Muscle of arm (tissue), 14 donors: ENCODE data around the gene AMBRA1. TPM values are rescaled to one million over a fixed set of nuclear protein-coding genes. Genes with fewer than 3 reads are reported as not detected.

Experiments used
- DNase-seq: peaks from one replicate; pipeline ENCODE4 v3.0.0-alpha.2; 2013
- long read RNA-seq, 11 donors: transcript quantifications; one replicate each; lab custom pipeline, GENCODE V29; 2026
- polyA plus RNA-seq, 12 donors: library from polyadenylated mRNA; unstranded; fragments of 120-200 nt; gene quantifications; one replicate each; pipeline ENCODE4 v1.2.1, GENCODE V29; 2013; ENCODE audit not compliant: insufficient read length in 12 of 12

Gene AMBRA1
- polyA plus RNA-seq = 10 to 100 TPM in 11 of 12 donors, not detected in 1; 10.8 to 20.0 (median 11.9) TPM
- long read RNA-seq, donor 1, partial matches to known transcripts = 0 of 1 reads
- long read RNA-seq, donor 1, other reads (novel, unspliced or antisense) = 0 of 1 reads
- long read RNA-seq, donor 2, full-length matches to known transcripts = 2 of 2 reads
- long read RNA-seq, donor 2, partial matches to known transcripts = 0 of 2 reads
- long read RNA-seq, donor 2, other reads (novel, unspliced or antisense) = 0 of 2 reads
- long read RNA-seq, donor 3 = 0 reads
- long read RNA-seq, donor 4 = 0 reads
- long read RNA-seq, donor 5 = 0 reads
- long read RNA-seq, donor 6, full-length matches to known transcripts = 1 of 1 reads
- long read RNA-seq, donor 6, partial matches to known transcripts = 0 of 1 reads
- long read RNA-seq, donor 6, other reads (novel, unspliced or antisense) = 0 of 1 reads
- long read RNA-seq, donor 7, partial matches to known transcripts = 0 of 1 reads
- long read RNA-seq, donor 7, other reads (novel, unspliced or antisense) = 0 of 1 reads
- long read RNA-seq, donor 8, partial matches to known transcripts = 0 of 1 reads
- long read RNA-seq, donor 8, other reads (novel, unspliced or antisense) = 0 of 1 reads
- long read RNA-seq, donor 9, partial matches to known transcripts = 0 of 1 reads
- long read RNA-seq, donor 9, other reads (novel, unspliced or antisense) = 0 of 1 reads
- long read RNA-seq, donor 10, full-length matches to known transcripts = 1 of 1 reads
- long read RNA-seq, donor 10, partial matches to known transcripts = 0 of 1 reads
- long read RNA-seq, donor 10, other reads (novel, unspliced or antisense) = 0 of 1 reads
- long read RNA-seq, donor 11, partial matches to known transcripts = 0 of 1 reads
- long read RNA-seq, donor 11, other reads (novel, unspliced or antisense) = 0 of 1 reads

- peak; percentile 91 for DNase-seq
Measured at GRCh38 chr11:46593550-46594373, at the start of gene AMBRA1. Gene AMBRA1, minus strand, starts transcription at chr11:46594023. Its CDS starts 45,643 bp downstream, at chr11:46548380.

GRCh38 chr11:46643531-46643930 lies 49.7 kb upstream of the AMBRA1 start:
- DNase-seq = no peak

DNA sequence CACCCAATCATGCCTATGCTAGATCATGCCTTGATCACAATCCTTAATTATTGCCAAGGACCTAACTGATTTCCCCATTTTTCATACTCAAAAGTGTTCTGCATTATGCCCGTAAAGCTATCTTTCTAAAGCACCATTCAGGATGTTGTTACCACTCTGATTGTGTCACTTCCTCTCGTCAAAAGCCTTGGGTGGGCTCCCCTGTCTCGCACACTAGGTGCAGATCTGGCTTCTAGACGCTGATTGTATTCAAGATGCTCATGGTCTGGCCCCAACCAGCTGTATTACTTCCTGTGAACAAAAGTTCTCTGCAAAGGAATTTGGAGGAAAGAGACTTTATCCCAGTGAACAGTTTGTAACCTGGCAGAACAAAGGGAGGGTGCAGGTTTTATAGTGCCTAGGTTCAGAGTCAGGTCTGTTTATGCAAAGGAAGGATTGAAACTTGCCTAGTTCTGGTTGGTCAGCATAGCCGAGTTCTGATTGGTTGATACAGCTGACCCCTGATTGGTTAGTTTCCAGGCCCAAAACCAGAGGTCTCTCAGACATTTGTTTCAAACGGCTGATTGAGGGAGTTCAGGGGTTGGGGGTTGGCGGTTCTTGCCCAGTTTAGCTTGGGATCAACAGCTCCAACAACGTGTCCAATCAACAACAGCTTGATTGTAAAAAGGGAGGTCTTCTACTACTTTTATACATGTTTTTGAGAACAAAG lies 49.0 kb upstream of the AMBRA1 start:
- no peak for DNase-seq

GRCh38 chr11:46641639-46642038 lies 47.8 kb upstream of the AMBRA1 start:
- no peak for DNase-seq

- DNase-seq = no peak
Measured at GRCh38 chr11:46640036-46640788, 46.4 kb upstream of the AMBRA1 start.

DNA sequence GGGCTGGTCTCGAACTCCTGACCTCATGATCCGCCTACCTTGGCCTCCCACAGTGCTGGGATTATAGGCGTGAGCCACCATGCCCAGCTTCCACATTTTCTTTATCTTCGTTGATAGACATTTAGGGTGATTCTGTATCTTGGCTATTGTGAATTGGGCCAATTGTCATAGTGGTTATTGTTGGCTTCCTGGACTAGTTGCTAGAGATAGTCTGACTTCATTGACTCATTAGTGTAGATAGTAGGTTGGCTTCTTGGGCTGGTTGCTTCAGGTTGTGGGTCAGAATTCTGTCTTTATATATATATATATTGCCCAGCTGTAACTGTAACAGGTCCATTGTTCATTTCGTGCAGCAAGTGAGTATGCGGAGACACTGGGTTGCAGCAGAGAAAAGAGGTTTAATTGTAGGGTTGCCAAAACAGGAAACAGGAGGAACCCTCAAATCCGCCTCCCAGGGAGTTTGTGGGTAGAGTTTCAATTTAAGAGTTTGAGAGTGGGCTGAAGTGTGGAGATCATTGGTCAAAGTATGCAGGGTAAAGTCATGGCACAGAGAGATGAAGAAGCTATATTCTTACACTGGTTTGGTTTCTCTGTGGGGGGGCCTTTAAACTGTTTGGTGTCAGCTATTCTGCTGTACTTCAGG lies 45.5 kb upstream of the AMBRA1 start:
- DNase-seq = no peak

DNA sequence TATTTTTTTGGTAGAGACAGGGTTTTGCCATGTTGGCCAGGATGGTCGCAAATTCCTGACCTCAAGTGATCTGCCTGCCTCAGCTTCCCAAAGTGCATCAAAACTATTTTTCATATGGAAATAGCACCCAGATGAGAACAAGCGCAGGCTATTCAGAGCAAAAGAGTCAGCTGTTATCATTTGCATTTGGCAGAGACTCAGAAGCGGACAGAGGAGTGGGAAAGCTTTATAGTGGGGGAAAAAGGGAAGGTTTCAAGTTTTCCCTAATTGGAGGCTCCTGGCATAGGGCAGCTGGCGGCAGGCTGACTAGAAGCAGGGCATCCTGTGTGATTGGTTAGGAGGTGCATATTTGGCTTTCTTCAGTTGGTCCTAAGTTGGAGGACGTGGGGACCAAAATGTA lies 43.7 kb upstream of the AMBRA1 start:
- DNase-seq = no peak

DNA sequence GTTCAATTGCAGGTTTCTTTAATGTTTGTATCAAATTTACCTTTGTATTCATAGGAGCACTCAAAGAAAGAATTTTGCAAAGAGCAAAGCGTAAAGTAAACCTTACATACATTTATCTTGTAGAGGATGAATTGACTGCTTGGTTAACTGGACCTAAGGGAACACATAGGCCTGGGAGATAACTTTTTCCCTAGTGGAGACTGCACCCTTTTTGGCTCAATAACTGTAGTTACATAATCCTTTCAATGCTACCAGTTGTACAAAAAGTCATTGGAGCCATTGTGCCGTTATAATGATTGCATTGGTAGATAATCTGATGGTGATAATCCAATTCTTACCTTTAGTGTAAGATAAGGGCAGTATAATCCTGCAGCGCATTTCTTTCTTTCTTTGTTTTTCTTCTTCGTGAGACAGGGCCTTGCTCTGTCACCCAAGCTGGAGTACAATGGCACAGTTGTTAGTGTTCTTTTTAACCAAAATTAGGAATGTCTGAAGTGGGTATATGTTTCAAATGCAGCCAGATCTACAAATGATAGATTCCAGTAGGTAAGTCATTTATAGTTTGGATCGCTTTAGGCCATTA lies 41.8 kb upstream of the AMBRA1 start:
- DNase-seq = no peak

DNA sequence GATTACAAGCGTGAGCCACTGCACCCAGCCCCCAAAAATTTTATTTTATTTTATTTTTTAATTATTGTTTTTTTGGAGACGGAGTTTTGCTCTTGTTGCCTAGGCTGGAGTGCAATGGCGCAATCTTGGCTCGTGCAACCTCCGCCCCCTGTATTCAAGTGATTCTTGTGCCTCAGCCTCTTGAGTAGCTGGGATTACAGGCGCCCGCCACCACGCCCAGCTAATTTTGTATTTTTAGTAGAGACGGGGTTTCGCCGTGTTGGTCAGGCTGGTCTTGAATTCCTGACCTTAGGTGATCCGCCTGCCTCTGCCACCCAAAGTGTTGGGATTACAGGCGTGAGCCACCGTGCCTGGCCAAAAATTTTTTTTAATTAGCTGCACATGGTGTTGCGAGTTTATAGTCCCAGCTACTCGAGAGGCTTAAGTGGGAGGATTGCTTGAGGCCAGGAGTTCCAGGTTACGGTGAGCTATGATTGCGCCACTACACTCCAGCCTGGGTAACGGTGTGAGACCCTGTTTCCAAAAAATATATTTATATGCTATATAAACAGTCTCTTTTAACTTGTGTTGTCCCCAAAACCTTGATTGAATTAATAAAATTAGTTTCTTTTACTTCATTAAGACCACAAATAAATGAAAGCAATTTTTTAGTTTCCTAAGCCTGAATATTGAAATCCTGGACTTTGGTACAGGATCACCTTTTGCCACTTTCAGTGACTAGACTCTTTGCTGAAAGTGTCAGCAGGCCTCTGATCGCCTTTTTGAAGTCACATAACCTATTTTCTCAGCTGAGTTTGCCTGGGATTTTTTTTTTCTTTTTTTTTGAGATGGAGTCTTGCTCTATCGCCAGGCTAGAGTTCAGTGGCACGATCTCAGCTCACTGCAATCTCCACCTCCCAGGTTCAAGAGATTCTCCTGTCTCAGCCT lies 39.7 kb upstream of the AMBRA1 start:
- DNase-seq = no peak

GRCh38 chr11:46632502-46632901 lies 38.7 kb upstream of the AMBRA1 start:
- DNase-seq = no peak

DNA sequence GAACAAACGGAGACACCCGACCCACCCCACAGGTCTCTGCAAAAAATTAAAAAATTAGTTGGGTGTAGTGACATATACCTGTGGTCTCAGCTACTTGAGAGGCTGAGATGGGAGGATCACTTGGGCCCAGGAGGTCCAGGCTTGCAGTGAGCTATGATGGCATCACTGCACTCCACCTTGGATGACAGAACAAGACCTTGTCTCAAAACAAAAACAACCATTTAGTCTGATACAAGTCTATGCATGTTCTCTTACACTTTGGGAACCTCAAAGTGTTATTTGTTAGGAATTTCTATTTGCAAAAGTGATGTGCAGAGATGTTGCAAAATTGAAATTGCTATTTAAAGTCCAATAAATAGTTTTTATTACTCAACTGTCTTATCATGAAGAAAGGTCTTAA lies 37.9 kb upstream of the AMBRA1 start:
- DNase-seq = no peak

DNA sequence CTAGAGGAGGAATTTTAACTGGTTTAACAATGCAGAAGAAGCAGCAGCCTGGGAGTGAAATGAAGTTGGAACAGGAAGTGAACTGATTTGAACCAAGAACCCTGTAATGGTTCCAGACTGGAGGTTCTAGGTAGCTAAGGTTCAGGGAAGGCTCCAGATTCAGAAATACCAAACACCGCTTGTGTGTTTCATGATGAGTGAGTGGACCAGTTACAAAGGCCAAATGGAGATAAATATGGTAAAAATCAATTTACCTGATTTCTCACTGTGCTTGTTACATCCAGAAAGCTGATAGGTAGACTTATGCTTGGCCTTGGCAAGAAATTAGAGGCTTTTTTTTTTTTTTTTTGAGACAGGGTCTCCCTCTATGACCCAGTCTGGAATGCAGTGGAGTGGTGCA lies 36.4 kb upstream of the AMBRA1 start:
- DNase-seq = no peak

- no peak for DNase-seq
Measured at GRCh38 chr11:46628961-46629360, 35.1 kb upstream of the AMBRA1 start.

DNA sequence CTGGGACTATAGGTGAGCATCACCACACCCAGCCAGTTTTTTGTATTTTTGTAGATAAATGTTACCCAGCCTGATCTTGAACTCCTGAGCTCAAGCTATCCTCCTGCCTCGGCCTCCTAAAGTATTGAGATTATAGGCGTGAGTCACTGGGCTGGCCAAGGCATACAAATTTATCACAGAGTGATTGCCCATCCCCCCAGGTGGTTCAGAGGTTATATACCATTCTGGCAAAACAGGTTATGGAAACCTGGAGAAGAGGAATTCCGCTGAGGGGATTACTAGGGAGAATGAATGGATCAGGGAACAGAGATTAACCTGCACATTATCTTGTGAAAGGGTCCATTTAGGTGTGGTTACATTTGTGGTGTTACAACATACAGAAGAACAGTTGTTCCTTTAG lies 31.6 kb upstream of the AMBRA1 start:
- no peak for DNase-seq

GRCh38 chr11:46618837-46619236 lies 25.0 kb upstream of the AMBRA1 start:
- no peak for DNase-seq

DNA sequence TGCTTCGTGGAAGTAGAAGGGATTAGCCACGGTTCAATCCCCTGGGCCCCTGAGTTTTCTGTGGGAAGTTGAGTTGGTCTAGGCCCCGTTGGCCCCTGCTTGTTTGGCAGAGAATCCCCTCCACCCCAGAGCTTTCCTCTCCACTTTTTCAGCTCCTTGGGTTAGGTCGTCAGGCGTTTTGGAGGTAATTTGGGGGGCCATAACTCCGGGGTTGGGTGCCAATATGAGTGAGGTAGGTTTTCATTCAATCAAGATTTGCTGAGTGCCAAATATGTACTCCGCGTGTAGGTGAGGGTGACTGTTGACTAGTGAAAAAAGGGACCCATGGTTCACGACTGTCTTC lies 24.1 kb upstream of the AMBRA1 start:
- no peak for DNase-seq

DNA sequence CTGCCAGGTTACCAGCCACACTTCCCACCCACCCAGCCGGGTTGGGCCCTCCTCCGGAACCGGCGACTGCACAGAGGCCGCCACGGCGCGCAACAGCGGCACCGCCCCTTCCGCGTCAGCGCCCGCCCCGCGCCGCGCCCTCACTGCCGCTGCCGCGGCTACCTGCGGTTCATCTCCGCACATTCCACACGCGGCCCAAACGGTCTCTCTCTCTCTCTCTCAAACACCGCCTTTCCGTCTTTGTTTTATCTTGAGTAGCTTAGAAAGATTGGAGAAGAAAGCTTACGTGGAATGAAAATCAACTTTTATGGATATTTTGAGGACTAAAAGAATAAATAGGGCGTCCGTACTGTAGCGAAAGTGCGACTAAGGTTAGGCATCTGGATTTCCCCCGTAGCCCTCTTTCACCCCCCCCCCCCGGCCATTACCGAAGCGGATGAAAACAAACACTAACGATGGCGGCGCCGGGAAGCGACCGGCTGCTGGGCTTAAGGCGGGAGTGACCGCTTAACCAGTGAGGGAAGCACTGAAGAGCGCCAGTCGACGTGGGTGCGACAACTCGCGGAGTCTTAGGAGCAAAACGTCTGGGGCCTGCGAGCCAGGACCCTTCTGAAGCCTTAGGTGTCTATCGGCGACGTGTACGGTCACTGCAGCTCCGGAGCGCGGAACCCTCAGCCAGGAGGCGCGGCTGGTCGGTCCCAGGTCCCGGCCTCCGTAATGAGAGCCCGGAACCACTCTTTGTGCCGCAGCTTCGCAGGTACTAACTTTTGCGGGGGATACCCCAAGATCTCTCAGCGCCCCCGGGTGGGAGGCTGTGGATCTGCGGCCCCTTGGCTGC lies 23.5 kb upstream of the AMBRA1 start, which contains the start of the genes ATG13 and HARBI1:
Gene ATG13 (plus strand): TSS at position 420 of the 838 bp plus-strand sequence. CDS start 26,739 bp downstream, outside the sequence.
Gene HARBI1 (minus strand): TSS at position 94 of the 838 bp plus-strand sequence. CDS start 990 bp downstream, outside the sequence.
- DNase-seq = peak; percentile 88
